Panc1 (cell line): Measurements from ENCODE around the gene COPS2.

ENCODE experiments used
- CTCF ChIP-seq: fragments of 450-650 bp; IDR thresholded peaks from 2 replicates; pipeline ENCODE4 v1.5.1; 2017; ENCODE audit warnings: mild to moderate bottlenecking
- POLR2AphosphoS5 ChIP-seq: IDR thresholded peaks from 2 replicates; pipeline ENCODE4 v1.6.1; 2012; ENCODE audit warnings: mild to moderate bottlenecking, low read depth, low read length, moderate library complexity

DNA sequence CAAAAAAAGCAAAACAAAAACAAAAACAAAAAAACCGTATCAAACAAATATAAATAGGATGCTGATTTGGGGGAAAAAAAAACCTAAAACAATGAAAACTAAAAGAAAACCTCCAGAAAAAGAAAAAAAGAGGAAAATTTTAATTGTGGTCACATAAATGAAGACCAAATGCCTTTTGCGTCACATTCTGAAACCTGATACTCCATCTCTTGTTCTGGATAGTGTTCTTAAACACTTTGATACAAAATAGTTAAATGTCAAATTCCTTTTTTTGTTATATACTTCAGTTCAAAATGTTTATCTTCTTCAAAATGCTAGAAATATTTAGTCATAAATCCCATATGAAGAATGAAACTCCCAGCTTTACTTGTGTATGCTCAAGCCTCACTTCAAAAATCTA is 31.0 kb downstream of the COPS2 start:
- no peak for TF ChIP-seq CTCF
- TF ChIP-seq POLR2AphosphoS5 = no peak
